Adipocyte (in vitro differentiated cells): ENCODE data around the gene EMD.

Source experiments
- DNase-seq: peaks from one replicate; pipeline ENCODE4 v3.0.0-alpha.2; 2015; ENCODE audit warnings: low read depth
- H3K27me3 ChIP-seq: replicated peaks from 2 replicates; pipeline ENCODE4 v1.7.0; 2013; ENCODE audit warnings: mild to moderate bottlenecking, low read length, moderate library complexity; ENCODE audit not compliant: control insufficient read depth, insufficient read depth
- H3K36me3 ChIP-seq: 2 replicates; pipeline ENCODE4 v1.7.0; 2013; ENCODE audit warnings: low read length, mild to moderate bottlenecking, moderate library complexity; ENCODE audit not compliant: control insufficient read depth, insufficient read depth, severe bottlenecking
- H3K4me1 ChIP-seq: 2 replicates; pipeline ENCODE4 v1.7.0; 2013; ENCODE audit warnings: mild to moderate bottlenecking, low read length, moderate library complexity; ENCODE audit not compliant: control insufficient read depth, insufficient read depth
- H3K4me3 ChIP-seq: 2 replicates; pipeline ENCODE4 v1.7.0; 2013; ENCODE audit warnings: mild to moderate bottlenecking, low read length, moderate library complexity
- H3K9ac ChIP-seq: 2 replicates; pipeline ENCODE4 v1.7.0; 2013; ENCODE audit warnings: mild to moderate bottlenecking, low read length, moderate library complexity
- H3K9me3 ChIP-seq: 2 replicates; pipeline ENCODE4 v1.7.0; 2013; ENCODE audit warnings: mild to moderate bottlenecking, low read length, moderate library complexity; ENCODE audit not compliant: control insufficient read depth

EMD gene

GRCh38 chrX:154412468-154412867, 33.4 kb downstream of the EMD start:
- H3K36me3 ChIP-seq: no peaks in the 10 kb centered on the region
- H3K27me3 ChIP-seq: no peaks in the 10 kb centered on the region
- peak overlapping the region; percentile 88 for H3K9ac ChIP-seq
- DNase-seq: peak; percentile 15
- H3K4me3 ChIP-seq: peak overlapping the region; percentile 80
- no peaks in the 10 kb centered on the region for H3K9me3 ChIP-seq
- peaks cover 5% of the 10 kb centered on the region for H3K4me1 ChIP-seq

DNA sequence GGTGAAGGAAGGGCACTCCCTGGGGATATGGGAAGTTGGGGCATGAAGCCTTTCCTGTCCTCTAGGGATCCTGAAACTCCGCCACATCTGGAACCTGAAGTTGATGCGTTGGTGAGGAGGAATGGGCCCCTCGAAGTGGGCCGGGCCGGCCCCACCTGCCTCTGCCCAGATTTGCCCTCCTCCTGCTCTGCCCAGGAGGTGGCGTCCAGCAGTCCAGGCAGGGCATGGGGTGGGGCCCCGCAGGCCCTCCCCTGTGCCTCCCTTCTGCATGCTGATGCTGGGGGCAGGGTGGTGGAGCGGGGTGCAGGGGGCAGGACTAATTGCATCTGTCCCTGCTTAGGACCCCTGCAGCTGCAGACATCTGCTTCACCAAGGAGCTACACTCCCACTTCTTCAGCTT, 34.0 kb downstream of the EMD start:
- Histone ChIP-seq H3K9ac (no peak overlapping the region), H3K4me3 (no peak overlapping the region), H3K27me3 (no peaks in the 10 kb centered on the region), H3K4me1 (peaks cover 5% of the 10 kb centered on the region), H3K36me3 (no peaks in the 10 kb centered on the region), H3K9me3 (no peaks in the 10 kb centered on the region)
- no peak for DNase-seq

- Histone ChIP-seq H3K9ac (no peak overlapping the region), H3K9me3 (no peaks in the 10 kb centered on the region), H3K4me1 (peaks cover 5% of the 10 kb centered on the region), H3K27me3 (peaks cover 4% of the 10 kb centered on the region), H3K36me3 (peaks cover 2% of the 10 kb centered on the region), H3K4me3 (no peak overlapping the region)
- no peak for DNase-seq
Measured at GRCh38 chrX:154417157-154417556, 38.1 kb downstream of the EMD start.

DNA sequence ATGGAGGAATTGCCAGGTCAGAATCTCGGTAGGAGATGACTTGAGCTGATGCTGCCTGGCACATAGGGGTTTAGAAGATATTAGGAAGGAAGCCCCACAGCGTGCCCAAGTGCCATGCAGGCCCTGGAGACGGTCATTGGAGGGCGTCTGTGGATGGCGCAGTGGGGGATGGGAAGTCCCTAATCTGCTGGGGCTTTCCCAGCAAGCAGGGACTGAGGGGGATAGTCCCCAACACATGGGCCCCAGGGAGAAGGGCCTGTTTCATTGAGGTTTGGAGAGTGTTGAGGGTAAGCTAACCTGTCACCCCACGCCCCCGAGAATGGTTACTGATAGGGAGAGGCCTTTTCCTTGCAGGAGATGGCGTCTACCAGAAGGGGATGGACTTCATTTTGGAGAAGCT, 40.1 kb downstream of the EMD start:
- Histone ChIP-seq H3K27me3 (peaks cover 4% of the 10 kb centered on the region), H3K36me3 (peaks cover 2% of the 10 kb centered on the region), H3K9ac (no peak overlapping the region), H3K4me3 (no peak overlapping the region), H3K9me3 (no peaks in the 10 kb centered on the region), H3K4me1 (no peaks in the 10 kb centered on the region)
- DNase-seq: no peak

DNA sequence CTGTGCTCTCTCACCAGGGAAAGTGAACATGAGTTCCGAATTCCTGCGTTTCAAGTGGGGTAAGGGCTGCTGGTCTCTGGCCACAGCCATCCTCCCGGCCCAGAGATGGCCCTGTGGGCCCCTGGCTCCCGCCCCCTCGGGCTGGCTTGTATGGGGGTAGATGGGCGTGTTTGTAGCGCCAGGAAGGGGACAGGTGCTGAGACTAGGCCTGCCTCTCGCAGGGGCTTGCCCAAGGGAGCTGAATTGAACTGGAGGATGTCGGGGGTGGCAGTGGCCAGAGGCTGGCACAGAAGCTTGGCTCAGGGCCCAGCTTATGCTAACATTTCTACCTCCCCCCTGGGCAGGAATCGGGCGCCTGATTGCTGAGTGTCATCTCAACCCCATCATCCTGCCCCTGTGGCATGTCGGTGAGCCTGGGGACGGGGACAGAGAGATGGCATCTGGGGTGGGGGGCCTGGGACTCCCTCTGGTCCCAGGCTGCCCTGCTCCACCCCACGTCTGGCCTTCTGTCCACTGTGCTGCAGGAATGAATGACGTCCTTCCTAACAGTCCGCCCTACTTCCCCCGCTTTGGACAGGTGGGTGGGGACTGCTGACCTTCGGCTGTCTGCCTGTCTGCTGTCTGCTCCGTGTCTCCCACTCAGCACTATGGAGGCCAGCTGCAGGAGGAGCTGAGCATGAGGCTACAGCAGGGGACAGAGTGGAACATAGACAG, 40.8 kb downstream of the EMD start:
- Histone ChIP-seq H3K4me3 (no peak overlapping the region), H3K4me1 (no peaks in the 10 kb centered on the region), H3K9ac (no peak overlapping the region), H3K9me3 (no peaks in the 10 kb centered on the region), H3K36me3 (peaks cover 2% of the 10 kb centered on the region), H3K27me3 (peaks cover 4% of the 10 kb centered on the region)
- DNase-seq: no peak

DNA sequence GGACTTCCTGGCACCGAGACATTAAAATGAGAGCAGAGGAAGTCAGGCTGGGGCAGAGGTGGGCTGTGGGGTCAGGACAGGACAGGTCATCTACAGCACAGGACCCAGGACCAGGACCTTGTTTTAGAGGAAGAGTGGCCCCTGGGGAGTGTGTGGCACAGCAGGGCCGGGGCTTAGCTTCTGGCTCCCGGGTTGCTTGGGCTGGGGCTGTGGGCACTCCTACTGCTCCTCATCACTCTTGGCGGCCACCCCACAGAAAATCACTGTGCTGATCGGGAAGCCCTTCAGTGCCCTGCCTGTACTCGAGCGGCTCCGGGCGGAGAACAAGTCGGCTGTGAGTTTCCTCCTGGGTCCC, 41.3 kb downstream of the EMD start:
- Histone ChIP-seq H3K27me3 (peaks cover 4% of the 10 kb centered on the region), H3K4me1 (no peaks in the 10 kb centered on the region), H3K9ac (no peak overlapping the region), H3K4me3 (no peak overlapping the region), H3K9me3 (no peaks in the 10 kb centered on the region), H3K36me3 (peaks cover 2% of the 10 kb centered on the region)
- DNase-seq: no peak

DNA sequence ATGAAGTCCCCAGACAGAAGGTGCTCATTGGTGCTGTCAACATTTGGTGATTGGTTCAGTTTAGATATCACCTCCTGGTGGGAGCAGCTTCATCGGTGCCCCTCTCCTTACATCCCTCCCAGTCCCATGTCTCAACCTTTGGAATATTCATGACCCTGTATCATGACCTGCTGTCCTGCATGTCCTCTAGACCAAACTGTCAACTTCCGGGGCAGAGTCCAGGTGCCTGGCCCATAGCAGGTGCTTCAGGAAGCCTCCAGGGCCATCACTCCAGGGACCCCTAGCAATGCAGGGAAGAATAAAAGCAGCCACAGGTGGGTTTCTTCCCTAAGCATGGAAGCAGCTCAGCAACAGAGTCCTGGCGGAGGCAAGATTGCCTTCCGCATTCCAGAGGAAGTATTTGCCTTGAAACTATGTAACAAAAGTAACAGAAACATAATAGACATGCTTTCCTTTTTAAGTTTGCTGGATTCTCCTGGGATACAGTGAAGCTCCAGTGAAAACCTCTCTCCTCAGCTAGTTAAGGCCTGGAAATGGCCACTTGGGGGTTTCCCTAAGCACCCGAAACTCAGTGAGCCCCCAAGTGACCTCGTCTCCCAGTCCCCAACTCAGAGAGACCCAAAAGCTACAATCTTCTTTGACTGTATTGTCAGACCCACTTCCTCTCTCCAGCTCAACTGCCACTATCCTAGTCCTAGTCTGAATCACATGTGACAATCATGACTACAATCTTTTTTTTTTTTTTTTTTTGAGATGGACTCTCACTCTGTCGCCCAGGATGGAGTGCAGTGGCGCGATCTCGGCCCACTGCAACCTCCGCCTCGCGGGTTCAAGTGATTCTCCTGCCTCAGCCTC, 48.0 kb downstream of the EMD start:
- peaks cover 18% of the 10 kb centered on the region for H3K4me1 ChIP-seq
- no peak for DNase-seq
- no peaks in the 10 kb centered on the region for H3K36me3 ChIP-seq
- H3K27me3 ChIP-seq: peaks cover 6% of the 10 kb centered on the region
- no peak overlapping the region for H3K4me3 ChIP-seq
- no peaks in the 10 kb centered on the region for H3K9me3 ChIP-seq
- H3K9ac ChIP-seq: no peak overlapping the region

DNA sequence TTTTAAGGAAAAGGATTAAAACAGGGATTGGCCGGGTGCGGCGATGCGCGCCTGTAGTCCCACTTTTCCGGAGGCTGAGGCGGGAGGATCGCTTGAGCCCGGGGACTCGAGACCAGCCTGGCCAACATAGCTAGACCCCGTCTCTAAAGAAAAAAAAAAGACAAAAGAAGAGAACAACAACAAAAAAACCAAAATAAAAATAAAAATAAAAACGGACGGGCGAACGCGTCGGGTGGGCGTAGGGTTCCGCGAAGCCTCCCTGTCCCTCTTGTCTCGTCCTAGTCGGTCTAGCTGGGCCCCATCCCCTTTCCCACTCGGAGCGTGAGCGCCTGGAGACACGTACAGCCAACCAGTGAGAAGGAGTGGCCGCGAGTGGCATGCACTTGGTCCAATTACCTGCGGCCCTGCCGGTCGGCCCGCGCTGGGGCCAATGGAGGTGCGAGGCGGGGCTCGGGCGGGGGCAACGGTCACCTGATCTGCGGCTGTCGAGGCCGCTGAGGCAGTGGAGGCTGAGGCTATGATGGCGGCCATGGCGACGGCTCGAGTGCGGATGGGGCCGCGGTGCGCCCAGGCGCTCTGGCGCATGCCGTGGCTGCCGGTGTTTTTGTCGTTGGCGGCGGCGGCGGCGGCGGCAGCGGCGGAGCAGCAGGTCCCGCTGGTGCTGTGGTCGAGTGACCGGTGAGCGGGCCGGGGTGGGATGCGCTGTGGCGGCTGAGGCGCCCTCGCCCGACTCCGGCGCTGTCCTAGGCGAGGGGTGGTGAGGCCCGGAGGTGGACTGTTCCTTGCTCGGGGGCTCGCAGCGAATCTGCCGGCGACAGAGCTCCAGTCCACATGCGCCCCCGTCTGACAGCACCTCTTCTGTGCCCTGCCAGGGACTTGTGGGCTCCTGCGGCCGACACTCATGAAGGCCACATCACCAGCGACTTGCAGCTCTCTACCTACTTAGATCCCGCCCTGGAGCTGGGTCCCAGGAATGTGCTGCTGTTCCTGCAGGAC, 49.4 kb downstream of the EMD start, which contains the start of gene ATP6AP1:
TSS of gene ATP6AP1 (plus strand) at position 502 of the 996 bp plus-strand sequence. CDS start at position 518, 16 bp downstream.
- DNase-seq: peak; percentile 94
- H3K36me3 ChIP-seq: peaks cover 7% of the 10 kb centered on the region
- H3K9ac ChIP-seq: peak within 1 kb of the TSS; percentile 84
- peaks cover 18% of the 10 kb centered on the region for H3K4me1 ChIP-seq
- peak within 1 kb of the TSS; percentile 82 for H3K4me3 ChIP-seq
- H3K27me3 ChIP-seq: peaks cover 6% of the 10 kb centered on the region
- H3K9me3 ChIP-seq: no peaks in the 10 kb centered on the region

DNA sequence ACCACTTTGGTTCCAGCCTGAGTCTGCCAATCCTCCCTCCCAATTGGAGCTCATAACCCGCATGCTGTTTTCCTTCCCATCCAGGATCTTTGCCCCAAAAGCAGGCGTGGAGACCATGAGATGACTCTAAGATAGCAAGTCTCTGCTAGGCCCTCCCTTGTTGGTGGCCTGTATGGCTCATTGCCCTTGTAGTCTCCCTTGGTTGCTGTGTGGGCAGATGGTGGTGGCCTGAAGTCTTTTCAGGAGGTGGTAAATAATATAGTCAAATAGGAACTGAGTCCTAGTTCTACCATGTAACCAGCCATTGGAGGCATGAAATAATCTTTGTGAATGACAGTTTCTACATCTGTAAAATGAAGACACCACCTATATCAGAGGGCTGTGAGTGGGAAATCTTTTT, 50.6 kb downstream of the EMD start:
- Histone ChIP-seq H3K4me1 (peaks cover 18% of the 10 kb centered on the region), H3K36me3 (peaks cover 20% of the 10 kb centered on the region), H3K9ac (peak overlapping the region; percentile 84), H3K9me3 (no peaks in the 10 kb centered on the region), H3K4me3 (peak overlapping the region; percentile 82), H3K27me3 (peaks cover 6% of the 10 kb centered on the region)
- DNase-seq: no peak

GRCh38 chrX:154430479-154430878, 51.4 kb downstream of the EMD start:
- Histone ChIP-seq H3K36me3 (peaks cover 27% of the 10 kb centered on the region), H3K9ac (no peak overlapping the region), H3K27me3 (peaks cover 6% of the 10 kb centered on the region), H3K9me3 (no peaks in the 10 kb centered on the region), H3K4me3 (no peak overlapping the region), H3K4me1 (peaks cover 18% of the 10 kb centered on the region)
- no peak for DNase-seq

DNA sequence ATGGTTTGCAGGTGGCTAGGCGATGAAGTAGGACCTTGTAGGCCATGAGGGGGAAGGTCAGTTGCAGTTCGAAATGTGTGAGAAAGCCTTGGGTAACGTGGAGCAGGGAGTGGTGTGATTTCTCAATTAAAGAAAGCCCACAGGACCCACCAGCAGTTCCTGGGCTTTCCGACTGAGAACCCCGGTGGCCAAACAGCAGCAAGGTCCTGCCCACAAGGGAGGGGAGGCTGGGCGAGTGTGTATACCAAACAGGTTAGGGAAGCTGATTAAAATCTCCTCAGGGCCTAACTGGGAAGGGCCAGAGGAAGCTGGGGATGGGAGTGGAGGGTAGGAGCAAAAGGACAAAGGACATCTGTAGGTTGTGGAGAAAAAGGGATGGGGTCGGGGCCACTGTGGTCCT, 51.8 kb downstream of the EMD start:
- no peaks in the 10 kb centered on the region for H3K9me3 ChIP-seq
- peaks cover 18% of the 10 kb centered on the region for H3K4me1 ChIP-seq
- H3K27me3 ChIP-seq: peaks cover 6% of the 10 kb centered on the region
- H3K4me3 ChIP-seq: no peak overlapping the region
- no peak overlapping the region for H3K9ac ChIP-seq
- H3K36me3 ChIP-seq: peaks cover 29% of the 10 kb centered on the region
- DNase-seq: no peak
